Retinal pigment epithelial cell (primary cell): Measurements from ENCODE around the gene TRIM27.
A peak's percentile ranks its signal among the peaks of the same experiment; 100 is the strongest.
"Not testable (repeated sequence)": the region's sequence is repeated elsewhere in the genome, so short reads cannot be mapped to it uniquely, and the experiment has no call there.

Experiments
- DNase-seq: peaks from one replicate; pipeline ENCODE4 v3.0.0-alpha.2; 2010; ENCODE audit warnings: low read depth
- H3K4me3 ChIP-seq: 2 replicates; pipeline ENCODE4 v1.5.1; 2011; ENCODE audit warnings: mild to moderate bottlenecking, low read length, control low read depth, moderate library complexity
- TF ChIP-seq, protein P1 (sequence below): conservative IDR thresholded peaks from 2 replicates; pipeline ENCODE4 v1.5.1; 2011; ENCODE audit warnings: low read depth, low read length, control low read depth, inconsistent platforms

TRIM27 gene

DNA sequence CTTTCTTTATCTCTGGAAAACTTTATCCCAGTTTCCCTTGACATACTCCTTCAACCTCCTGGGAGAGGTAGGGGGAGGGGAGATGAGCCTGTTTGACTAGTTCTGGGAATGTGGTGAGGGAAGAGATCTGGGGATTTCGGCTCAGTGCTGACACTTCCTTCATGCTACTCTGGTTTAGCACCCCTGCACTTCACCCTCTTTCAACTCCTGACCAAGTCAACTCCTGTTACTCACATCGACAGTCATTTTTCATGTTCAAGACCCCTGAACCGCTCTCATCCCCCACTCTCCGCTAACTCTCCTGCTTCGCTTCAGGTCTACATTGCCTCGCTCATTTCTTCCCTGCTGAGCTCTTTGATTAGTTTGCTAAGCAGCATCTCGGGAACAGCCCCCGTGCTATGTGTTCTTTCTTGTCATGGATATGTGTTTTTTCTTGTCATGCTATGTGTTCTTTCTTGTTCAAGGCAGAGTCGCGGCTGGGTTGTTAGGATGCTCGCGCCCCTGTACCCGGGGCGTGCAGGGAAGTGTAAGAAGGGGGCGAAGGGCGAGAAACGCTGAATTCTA lies 16.6 kb upstream of the TRIM27 start:
- no peak for DNase-seq
- TF ChIP-seq, protein P1, sequence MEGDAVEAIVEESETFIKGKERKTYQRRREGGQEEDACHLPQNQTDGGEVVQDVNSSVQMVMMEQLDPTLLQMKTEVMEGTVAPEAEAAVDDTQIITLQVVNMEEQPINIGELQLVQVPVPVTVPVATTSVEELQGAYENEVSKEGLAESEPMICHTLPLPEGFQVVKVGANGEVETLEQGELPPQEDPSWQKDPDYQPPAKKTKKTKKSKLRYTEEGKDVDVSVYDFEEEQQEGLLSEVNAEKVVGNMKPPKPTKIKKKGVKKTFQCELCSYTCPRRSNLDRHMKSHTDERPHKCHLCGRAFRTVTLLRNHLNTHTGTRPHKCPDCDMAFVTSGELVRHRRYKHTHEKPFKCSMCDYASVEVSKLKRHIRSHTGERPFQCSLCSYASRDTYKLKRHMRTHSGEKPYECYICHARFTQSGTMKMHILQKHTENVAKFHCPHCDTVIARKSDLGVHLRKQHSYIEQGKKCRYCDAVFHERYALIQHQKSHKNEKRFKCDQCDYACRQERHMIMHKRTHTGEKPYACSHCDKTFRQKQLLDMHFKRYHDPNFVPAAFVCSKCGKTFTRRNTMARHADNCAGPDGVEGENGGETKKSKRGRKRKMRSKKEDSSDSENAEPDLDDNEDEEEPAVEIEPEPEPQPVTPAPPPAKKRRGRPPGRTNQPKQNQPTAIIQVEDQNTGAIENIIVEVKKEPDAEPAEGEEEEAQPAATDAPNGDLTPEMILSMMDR: no peak
- H3K4me3 ChIP-seq: peak overlapping the region; percentile 78

DNA sequence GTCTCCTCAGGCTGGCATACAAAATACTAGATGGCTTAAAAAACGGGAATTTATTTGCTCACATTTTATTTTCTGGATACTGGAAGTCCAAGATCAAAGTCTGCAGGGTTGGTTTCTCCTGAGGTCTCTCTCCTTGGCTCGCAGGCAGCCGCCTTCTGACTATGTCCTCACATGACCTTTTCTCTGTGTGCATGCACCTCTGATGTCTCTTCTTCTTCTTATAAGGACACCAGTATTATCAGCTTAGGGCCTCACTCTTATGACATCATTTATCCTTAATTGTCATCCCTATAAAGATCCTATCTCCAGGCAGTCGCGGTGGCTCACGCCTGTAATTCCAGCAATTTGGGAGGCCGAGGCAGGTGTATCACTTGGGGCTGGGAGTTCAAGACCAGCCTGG lies 9.3 kb upstream of the TRIM27 start:
- no peak overlapping the region for H3K4me3 ChIP-seq
- TF ChIP-seq, protein P1: no peak

DNA sequence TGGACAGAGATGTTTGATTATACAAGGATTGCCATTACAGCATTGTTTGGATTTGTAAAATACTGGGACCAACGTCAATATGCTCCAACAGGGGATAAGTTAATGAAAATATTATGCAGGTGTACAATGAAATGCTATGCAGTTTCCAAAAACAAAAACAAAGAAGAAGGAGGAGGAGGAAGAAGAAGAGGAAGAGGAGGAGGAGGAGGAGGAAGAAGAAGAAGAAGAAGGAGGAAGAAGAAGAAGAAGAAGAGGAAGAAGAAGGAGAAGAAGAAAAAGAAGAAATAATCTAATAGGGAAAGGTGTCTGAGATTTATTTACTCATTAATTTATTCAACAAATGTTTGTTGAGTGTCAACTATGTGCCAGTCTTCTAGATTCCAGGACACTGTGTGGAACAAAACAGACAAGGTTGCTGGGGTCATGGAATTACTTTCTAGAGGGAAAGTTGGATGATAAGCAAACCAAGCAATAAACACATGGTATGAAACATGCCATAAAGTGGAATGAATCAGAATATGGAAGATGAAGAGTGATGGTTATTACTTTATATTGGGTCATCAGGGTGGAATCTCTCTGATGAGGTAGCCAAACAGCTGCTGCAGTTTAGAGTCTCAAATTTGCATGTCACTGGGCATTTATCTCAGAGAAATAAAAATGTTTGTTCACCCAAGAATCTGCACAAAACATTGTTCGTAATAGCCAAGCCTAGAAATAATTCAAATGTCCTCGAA lies 6.3 kb upstream of the TRIM27 start:
- no peak overlapping the region for H3K4me3 ChIP-seq
- TF ChIP-seq, protein P1: no peak
- DNase-seq: no peak

More for the DNA sequence above, 9.3 kb upstream of the TRIM27 start:
- no peak for DNase-seq

DNA sequence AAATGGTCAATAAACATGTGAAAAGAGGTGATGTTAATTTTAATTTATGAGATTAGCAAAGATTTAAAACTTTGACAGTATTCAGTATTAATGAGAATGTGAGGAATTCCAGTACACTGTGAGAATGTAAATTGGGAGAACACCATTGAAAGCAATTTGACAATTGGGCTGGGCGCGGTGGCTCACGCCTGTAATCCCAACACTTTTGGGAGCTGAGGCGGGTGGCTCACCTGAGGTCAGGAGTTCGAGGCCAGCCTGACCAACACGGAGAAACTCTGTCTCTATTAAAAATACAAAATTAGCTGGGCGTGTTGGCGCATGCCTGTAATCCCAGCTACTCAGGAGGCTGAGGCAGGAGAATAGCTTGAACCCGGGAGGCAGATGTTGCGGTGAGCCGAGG lies 5.6 kb upstream of the TRIM27 start:
- DNase-seq, H3K4me3 ChIP-seq: not testable (repeated sequence)

DNA sequence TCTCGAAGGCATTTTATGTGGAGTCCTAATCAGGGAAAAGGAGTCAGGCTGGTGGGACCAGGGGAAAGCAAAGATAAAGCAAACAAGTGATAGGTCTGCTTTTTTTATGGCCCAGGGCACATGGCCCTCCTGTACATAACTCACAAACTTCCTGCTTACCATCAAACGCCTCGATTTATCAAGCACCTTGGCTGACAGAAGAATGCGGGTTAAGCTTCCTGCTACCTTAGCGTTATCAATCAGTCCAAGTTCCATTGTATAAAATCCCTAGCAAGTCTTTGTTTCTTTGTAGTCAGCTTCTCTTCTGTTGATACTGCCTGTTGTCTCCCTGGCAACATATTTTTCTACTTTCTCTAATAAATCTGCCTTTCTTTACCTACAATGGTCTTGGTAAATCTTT lies 4.1 kb upstream of the TRIM27 start:
- TF ChIP-seq, protein P1: no peak
- no peak overlapping the region for H3K4me3 ChIP-seq
- no peak for DNase-seq

DNA sequence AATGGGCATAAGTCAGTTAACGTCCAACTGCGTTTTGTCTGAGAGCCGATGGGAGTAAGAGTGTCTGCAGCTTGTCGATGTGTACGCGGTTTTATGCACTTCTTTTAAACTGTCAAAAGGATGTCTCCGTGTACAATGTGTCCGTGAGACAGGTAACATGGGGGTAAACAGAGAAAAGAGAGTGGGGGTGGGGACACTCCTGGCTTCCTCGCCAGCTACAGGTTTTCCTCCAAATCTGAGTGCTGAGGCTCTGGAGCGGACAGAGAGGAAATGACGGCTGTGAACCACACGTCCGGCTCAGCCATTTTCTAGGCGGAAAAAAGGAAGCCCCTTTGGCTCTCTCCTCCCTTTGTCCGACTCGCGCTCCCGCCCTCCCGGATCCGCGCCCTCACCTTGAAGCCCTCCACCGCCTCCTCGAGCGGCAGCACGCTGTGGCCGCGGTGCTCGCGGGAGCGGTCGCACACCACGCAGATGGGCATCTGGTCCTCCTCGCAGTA lies 916 bp downstream of the TRIM27 start:
- TF ChIP-seq, protein P1: no peak
- DNase-seq: no peak
- H3K4me3 ChIP-seq: peak overlapping the region; percentile 95

DNA sequence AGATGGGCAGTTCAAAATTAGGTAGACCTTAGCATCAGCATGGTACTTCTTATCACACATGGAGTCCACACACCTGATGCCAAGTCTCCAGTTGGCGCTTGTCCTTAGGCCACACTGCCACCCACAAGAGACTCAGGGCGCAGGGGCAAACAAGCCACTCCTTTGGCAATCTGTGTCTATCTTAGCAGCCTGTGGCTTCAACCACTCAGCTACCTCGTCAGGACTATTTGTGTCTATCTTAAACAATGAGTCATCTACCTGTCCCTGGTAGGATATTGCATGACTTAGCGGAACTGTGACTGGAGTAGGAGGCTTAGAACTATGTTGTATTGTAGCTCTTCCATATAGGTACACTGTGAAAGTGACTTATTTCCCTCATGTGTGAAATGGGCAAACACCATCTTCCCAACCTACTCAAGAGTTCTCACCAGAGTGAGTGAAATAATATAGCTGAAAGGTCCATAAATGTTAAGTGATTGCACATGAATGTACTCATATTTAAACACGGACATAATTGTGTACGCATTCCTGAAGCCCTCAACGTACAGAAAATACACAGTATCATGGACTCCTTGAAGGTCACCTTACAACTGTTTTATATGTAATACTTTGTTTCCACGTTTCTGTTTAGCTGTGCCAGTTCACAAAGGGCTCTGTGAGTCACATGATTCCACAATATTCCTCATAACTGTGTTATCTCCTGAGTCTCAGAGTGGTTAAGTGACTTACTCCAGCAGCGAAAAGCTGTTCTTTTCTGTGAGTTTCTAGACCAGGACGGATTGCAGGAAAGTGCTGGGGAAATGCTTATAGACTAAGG lies 1.6 kb downstream of the TRIM27 start:
- no peak for DNase-seq
- H3K4me3 ChIP-seq: peak overlapping the region; percentile 95
- TF ChIP-seq, protein P1: no peak
